Activated CD8-positive, alpha-beta memory T cell treated with anti-CD3 and anti-CD28 coated beads for 4 hours (primary cell): ENCODE data around the gene CTDP1.
"Not testable (repeated sequence)": the region's sequence is repeated elsewhere in the genome, so short reads cannot be mapped to it uniquely, and the experiment has no call there.

Source experiments
- DNase-seq, 2 donors: peaks; one replicate each; pipeline ENCODE4 v3.0.0-alpha.2; 2020; ENCODE audit warnings: low read depth in 2 of 2

Gene CTDP1

DNA sequence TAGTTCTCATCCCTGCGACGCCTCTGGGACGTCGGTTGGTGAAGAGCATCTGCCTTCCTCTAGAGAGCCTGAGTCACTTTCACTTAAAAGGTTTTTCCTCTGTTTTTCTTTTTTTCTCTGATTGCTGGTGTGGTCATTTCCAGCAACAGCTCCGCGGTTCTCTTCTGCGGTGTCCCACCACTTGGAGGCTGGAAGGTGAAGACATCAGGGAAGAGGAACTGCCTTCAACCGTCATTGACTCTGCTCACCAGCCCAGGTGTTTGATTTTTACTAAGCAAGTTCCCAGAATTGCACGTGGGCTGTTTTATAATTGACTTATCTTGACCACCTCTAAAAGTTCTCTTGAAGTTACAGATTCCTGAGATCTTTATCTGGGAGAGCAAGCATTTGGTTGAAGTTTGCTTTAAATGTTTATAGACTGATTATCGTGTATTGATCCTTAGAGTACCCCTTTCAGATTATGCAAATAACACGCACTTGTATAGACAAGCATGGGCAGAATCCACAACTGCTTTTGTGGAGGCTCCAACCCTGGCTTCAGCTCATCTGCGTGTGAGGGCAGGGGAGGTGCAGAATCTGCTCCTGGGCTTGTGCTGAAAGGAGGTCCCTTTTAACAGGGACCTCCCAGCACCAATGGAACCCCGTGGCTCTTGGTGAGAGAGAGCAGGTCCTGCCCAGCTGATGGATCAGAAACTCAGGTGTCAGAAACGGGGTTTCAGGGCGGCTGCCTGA is 3.5 kb downstream of the CTDP1 start:
- no peak for DNase-seq

DNA sequence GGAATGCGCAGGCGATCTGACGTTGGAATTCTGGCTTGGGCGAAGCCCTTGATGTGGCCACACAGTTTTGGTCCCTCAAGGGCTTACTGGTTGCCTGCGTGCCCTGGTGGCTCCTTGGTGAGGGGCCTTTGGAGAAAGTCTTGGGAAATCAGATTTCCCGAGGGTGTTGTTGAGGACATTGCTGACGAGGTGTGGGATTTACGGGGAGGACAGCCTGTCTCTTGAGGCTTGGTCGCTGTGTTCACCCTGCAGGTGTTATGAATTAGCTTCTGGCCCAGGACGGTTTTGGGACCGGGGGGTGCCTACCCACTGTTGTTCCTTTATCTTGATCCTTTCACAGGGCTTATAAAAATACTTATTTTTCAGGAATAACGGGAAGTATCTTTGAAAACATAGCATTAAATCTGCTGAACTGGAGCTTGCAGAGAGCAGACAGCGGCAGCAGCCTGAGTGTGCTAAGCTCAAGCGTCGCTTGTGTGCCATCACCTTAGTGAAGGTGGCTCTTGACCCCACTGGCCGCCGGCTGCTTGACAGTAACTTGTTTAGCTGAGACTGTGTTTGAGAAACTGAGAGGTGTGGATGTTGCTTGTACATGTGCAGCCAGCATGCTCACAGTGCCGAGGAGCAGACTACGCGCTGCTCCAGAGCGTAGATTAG is 4.2 kb downstream of the CTDP1 start:
- no peak for DNase-seq

- DNase-seq: no peak
Observed at GRCh38 chr18:79684283-79684631, 4.7 kb downstream of the CTDP1 start.

DNA sequence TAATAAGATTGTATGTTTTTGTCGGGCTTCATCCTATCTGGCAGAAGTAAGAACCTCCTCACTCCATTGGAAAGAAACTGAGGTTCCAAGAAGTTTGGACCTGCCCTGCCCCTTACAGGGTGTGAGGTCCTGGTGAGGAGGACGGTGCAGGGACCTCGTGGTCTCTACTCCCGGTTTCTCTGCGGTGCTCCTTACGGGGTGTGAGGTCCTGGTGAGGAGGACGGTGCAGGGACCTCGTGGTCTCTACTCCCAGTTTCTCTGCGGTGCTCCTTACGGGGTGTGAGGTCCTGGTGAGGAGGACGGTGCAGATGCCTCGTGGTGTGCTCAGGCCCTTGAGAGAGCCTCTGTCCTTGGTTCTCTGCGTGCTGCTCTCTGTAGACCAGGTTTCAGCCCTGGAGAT is 5.2 kb downstream of the CTDP1 start:
- DNase-seq: no peak

DNA sequence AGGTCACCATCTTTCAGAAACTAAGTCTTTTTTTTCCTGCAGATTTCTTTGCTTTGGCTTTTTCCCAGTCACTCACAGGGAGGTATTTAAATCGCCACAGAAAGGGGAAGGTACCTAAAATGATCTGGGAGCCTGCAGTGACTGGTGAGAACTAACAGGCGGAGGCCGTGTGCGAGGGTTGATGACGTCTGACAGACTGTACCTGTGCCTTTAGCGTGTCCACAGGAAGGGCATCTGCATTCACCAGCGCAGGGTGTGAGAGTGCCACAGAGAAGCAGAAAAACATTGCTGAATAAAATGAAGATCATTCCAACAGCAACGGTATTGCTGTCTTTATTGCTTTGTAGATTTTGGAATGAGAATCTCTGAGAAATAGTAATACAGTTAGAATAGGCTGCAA is 5.7 kb downstream of the CTDP1 start:
- DNase-seq: no peak

DNA sequence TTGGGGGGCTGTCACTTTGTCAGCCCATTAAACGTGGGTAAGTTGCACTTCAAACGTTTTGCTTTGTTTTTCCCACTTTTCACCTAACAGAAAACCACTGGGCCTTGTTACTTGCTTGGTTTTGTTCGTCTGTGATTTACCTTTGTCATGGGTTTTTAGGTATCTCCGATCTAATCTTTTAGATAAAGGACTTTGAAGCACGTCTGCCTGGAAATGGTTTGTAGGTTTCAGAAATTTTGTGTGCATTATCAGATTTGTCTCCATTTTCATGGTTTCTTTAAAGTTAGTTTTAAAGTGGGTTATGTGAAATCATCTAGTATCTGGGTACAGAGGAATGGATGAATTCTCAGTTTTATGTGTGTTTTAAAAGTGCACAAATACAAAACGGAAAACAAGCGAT is 6.4 kb downstream of the CTDP1 start:
- no peak for DNase-seq

DNA sequence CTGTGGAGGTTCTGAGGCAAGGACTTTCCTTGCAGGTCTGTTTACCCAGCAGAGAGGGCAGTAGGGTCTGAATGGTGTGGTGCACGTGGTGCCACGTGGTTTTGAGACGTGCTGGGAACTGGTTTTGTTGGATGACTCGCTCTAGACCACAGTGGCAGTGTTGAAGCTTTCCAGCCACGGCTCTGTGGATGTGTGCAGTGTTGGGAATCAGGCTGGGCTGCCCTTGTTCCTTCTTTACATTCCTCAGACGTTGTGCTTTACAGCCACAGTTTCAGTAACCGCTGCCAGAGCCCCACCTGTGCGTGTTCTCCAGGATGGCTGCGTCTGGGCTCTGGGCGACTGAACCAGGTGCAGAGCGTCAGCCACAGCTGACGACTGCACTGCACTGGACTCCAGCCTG is 8.2 kb downstream of the CTDP1 start:
- no peak for DNase-seq

- DNase-seq: no peak
Observed at GRCh38 chr18:79690071-79690470, 10.5 kb downstream of the CTDP1 start.

- DNase-seq: no peak
Observed at GRCh38 chr18:79690586-79691482, 11.2 kb downstream of the CTDP1 start.

DNA sequence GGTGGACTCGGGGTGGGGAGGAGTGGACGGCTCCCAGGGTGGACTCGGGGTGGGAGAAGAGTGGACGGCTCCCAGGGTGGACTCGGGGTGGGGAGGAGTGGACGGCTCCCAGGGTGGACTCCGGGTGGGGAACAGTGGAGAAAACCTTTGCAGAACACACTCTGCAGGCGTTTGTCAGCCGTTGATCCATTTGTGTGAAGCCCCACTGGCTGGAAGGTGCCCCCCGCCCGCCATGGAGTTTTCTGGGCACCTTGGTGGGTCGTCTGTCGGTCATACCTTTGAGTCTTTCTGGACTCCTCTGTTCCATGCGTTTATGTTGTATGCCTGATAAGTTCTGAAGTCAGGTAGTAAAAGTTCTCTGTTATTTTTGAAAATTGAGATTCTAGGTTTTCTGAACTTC is 12.5 kb downstream of the CTDP1 start:
- no peak for DNase-seq

GRCh38 chr18:79692886-79693285 is 13.3 kb downstream of the CTDP1 start:
- DNase-seq: no peak

- DNase-seq: no peak
Observed at GRCh38 chr18:79693561-79694205, 14.1 kb downstream of the CTDP1 start.

GRCh38 chr18:79694206-79694894 is 14.7 kb downstream of the CTDP1 start:
- not testable (repeated sequence) for DNase-seq

- no peak for DNase-seq
Observed at GRCh38 chr18:79694895-79695213, 15.3 kb downstream of the CTDP1 start.

DNA sequence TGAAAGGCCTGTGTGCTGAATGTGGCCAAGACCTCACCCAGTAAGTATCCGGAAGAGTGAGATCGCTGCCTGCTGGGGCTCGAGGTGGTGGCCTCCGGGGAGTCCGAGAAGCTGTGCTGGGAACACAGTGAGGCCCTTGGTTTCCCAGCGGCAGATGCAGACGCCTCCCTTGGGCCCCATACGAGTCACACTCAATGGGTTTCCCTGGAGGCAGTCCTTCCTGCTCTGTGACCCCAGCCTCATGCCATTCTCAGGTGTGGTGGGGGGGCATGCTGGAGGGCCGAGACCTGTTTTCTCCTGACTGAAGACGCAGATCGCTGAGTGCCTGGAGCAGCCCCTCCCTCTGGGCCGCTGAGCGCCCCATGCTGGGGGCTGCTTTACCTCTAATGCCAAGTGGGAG is 15.7 kb downstream of the CTDP1 start:
- DNase-seq: no peak

DNA sequence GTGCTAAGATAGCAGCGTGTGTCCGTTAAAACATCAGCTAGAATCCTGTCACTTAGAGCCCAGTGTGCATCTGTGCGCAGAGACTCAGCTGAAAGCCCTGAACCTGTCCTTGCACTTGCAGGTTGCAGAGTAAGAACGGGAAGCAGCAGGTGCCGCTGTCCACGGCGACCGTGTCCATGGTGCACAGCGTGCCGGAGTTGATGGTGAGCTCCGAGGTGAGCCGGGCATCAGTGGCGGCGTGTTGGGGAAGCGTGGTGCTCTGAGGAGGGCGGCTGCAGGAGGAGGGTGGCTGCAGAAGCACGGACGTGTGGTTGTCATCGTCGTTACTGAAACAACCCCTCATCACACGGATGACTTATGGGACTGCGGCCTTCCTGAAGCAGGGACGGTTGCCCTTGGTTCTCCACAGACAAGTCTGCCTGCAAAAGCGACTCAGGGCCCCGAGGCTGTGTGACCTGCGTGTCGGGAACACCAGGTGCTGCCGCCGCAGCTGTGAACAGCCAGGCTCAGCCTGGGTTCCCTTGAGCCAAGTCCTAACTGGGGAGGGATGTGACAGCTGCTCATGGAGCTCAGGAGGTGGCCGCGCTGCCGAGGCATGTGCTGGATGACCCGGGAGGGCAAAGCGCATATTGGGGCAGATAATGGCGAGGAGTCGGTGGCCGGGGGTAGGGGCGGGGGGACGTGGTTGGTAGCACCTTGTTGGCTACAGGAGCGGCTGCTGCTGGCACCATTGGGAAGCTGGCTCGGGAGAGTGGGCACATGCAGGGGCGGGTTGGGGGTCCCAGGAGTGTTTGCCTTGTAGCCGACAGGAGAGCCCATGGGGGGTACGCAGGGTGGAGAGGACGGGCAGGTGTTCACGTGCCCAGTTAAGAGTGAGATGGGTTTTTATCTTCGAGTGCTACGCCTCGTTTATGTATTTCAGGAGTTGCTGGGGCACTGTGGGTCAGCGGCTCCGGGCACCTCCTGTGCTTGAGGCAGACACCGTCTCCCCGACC is 16.6 kb downstream of the CTDP1 start:
- no peak for DNase-seq

DNA sequence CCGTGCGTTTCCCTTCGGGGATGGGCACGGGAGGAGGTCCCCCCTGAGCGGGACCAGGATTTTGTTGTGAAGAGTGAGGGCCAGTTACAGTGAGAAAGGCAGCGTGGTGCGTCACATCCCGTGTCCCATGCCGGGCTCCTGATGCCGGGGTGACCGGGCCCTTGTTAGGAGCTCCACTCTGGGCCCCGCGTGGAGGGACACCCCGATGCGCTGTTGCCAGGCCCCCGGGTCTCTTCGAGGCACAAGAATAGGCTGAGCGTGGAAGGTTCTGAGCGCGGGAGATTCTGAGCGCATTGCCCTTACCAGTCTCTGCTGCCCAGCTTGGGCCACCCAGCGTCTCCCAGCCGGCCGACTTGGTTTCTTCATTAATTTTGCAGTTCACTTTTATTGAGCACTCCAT is 17.6 kb downstream of the CTDP1 start:
- no peak for DNase-seq

GRCh38 chr18:79697976-79698375 is 18.4 kb downstream of the CTDP1 start:
- no peak for DNase-seq

DNA sequence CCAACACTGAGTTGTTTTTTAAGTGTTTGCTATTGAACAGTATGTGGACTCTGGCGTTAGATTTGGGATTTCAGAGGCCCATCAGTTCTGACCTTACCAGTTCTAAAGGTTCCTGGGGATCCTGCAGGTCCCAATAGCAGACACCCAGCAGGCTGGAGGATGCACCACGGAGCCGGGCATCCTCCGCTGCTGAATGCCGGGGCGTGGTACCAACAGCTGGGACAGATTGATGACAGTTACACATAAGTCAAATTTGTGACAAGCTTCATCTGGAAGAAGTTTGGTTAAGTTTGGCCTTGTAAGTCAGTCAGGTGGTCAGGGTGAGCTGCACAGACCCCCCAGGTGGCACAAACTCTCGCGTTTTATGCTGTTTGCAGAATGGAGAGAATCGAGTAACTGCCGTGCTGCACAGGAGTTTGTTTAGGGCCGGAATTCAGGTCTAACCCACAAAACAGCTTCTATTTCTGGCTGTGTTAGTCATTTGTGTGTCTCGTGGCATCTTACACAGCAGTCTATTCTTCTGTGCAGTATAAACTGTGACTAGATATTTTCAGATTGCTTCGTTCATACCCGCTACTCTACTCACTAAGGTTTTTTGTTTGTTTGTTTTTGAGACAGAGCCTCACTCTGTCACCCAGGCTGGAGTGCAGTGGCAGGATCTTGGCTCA is 19.2 kb downstream of the CTDP1 start:
- DNase-seq: no peak

DNA sequence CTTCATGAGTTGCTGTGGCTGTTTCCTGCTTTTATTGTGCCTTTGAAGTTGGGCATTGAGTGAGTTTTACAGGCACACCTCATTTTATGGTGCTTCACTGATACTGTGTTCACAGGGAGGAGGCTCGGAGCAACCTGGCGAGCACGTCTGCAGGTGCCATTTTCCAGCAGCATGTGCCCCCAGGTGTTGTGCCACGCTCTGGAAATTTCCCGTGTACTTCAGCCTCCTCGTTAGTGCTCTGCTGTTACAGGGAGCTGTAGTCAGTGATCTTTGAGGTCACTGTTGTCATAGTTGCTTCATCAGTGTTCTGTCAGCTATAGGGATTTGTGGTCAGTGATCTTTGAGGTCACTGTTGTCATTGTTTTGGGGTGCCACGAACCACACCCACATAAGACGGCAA is 20.1 kb downstream of the CTDP1 start:
- DNase-seq: no peak
